Hepatic stellate cell (primary cell): ENCODE results near the gene ZNF780A.
"Not testable (repeated sequence)": the region's sequence is repeated elsewhere in the genome, so short reads cannot be mapped to it uniquely, and the experiment has no call there.

Experiments used
- DNase-seq: peaks from one replicate; pipeline ENCODE4 v3.0.0; 2011; ENCODE audit warnings: low spot score

Gene ZNF780A

DNA sequence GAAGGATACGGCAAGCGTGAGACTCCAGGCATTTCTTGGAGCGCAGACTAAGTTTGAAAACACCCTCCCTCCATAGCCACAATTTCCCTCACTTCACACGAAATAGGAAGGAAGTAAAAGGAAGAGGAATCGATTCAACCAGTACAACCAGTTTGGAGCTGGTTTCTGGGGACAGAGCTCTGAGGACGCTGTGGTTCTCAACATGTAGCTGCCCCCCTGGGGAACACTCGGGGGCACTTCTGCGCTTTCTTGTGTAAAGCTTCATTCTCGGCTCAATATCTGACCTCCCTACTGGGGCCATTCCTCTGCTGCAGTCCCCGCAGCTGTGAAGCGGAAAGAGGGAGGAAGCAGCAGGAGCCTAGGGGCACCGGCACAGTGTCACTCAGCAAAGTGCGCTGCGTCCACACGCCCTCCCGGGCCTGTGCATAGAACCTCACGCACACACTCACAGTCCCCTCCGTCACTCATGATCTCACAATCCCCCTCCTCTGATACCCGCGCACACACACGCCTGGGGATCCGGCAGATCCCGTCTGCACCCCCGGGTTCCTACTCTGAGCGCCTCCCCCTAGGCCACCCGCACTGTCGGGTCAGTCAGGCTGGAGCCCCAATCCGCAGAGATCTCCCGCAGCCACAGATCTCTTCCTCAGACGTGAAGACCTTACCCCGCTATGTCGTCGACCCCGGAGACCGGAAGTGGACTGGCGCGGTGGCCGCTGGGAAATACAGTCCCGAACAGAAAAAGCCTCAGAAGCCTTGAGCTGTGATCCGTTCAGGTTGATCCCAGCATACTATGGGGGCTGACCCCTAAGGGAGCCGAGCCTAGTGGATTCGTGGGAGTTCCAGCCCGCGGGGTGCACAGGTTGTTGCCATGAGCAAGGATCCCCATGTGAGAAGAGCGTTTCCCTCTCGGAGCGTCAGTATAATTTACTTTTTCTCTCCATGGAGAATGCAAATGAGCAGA is at the start of gene ZNF780A:
Gene ZNF780A, minus strand, starts transcription at position 703 of the 964 bp plus-strand sequence. CDS start 6,190 bp downstream, outside the sequence.
- DNase-seq, result peak; percentile 72

DNA sequence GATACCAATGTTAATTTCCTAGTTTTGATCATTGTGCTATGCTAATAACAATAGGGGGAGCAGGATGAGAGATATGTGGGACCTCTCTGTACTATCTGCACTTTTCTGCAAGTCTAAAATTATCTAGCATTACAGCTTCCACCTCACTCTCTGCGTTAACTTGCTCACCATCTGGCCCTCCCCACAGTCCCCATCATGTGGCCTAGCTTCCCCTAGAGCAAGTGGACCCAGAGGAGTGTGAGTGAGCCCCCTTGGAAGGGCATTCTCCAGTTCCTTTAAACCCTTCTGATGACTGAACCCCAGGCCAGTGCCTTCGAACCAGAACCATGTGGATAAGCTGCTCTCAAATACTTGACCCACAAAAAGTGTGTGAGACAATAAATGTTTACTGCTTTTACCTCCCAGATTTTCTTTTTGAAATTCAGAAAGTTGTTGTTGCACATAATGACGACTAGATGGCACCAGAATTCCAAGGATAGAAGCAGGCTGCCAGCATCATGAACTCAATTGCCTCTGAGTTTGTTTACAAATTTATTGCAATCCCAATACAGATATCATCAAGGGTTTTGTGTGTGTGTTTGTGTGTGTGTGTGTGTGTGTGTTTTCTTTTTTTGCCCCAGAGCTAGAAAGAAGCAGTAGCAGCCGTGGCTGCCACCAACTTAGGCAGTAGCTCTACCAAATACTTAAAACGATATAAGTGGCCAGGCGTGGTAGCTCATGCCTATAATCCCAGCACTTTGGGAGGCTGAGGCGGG is 49.0 kb upstream of the ZNF780A start:
- peak; percentile 19 for DNase-seq

DNA sequence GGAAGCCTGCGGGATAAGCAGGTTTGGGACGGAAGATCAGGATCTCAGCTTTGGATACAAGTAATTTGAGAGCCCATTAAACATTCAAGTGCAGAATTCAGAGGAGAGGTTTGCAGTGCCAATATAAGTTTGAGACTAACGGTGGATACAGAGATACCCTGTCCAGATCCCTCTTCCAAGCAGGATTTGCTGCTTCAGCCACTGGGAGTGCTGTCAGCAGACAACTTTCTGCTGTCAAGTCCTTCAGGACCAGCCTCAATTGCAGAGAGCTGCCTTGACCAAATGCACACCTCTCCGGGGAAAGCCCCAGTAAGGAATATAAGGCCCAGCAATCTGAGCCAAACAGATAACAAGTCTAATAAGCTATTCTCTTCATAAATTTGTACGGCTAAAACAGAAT is 46.1 kb upstream of the ZNF780A start:
- no peak for DNase-seq

DNA sequence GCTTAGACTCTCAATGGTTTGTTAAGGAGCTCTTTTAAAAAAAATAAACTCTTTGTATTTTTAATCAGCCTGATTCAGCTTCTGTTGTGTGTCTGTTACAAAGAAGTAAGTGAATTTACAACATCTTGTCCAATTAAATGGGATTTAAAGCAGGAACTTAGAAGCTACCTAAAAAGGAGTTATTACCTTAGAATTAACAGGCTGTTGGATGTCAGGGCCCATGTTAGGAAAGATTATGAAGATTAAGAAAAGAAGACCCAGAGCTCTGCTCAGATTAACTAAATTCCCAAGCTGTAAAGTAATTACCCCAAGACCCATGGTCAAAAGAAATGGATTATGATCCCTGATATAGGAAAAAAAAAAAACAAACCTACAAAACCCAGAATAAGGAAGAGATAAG is 44.1 kb upstream of the ZNF780A start:
- no peak for DNase-seq

DNA sequence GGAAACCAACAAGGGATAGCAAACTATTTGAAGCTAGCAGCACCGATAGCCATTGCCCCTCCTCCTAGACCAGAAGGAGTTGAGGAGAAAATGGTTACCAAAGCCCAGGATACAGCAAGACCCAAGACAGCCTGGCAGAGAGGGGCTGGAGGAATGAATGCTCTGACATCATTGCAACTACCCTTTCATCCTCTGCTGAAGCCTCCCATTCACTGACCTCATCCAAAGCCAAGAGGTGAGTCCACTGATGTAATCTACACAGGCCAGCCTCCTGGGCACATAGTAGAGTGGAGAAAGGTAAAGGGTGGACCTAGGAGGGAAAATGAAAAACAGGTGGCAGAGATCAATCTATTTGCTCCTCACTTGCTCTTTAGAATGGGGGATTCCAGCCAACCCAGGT is 42.7 kb upstream of the ZNF780A start:
- no peak for DNase-seq

DNA sequence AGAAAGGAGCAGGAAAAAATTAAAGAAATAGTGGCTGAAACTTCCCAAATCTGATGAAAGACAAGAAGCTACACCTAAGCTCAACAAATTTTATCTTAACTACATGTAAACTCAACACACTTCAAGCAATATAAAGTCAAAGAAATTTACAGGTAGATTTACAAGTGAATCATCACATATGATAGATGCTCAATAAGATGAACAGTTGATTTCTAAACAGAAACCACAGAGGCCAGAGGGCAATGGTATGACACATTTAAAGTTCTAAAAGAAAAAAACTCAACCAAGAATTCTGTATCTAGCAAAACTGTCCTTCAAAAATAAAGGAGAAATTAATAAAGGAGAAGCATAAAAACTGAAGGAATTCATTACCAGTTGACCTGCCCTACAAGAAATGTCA is 39.3 kb upstream of the ZNF780A start:
- no peak for DNase-seq

DNA sequence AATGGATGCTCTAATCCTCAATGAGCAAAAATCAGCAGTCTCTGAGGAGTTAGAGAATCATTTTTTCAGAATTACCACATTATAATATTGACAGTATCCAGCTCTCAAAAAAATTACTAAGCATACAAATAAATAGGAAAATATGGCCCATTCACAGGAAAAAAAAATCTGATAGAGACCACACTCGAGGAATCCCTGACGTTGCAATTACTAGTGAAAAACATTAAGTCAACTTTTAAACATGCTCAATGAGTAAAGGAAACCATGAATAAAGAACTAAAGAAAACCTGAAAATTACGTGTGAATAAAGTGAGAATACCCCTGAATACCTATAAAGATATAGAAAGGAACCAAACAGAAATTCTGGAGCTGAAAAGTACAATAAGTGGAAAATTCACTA is 38.7 kb upstream of the ZNF780A start:
- no peak for DNase-seq

DNA sequence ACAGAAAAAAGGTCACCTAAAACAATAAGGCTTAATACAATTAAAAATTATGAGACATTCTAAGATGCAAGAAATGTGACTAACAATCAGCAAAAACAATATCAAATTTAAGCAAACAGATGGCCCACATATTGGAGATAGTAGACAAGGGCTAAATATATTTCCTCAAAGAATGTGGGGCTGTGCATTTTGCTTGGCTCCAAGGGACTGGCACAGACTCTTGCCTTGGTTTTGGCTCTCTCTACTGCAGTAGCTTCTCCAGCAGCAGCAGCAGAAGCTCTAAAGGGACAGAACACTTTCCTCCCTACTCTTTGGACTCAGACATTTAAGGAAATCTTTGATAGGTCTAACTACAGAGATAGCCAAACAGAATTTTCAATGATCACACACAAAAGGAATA is 38.2 kb upstream of the ZNF780A start:
- DNase-seq, result no peak

DNA sequence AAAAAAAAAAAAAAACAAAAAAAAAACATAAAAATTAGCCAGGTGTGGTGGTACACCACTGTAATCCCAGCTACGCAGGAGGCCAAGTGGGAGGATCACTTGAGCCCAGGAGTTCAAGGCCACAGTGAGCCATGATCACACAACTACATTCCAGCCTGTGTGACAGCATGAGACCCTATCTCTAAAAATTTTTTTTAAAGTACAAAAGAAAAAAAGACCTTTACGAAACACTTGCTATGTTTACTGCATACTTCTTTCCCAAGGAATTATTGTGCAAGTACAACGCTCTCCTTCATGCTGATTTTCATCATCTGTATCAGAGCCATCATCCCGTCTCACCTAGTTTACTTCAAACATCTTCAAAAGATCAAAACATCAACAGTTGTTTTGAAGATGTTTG is 28.6 kb upstream of the ZNF780A start:
- DNase-seq, result no peak

DNA sequence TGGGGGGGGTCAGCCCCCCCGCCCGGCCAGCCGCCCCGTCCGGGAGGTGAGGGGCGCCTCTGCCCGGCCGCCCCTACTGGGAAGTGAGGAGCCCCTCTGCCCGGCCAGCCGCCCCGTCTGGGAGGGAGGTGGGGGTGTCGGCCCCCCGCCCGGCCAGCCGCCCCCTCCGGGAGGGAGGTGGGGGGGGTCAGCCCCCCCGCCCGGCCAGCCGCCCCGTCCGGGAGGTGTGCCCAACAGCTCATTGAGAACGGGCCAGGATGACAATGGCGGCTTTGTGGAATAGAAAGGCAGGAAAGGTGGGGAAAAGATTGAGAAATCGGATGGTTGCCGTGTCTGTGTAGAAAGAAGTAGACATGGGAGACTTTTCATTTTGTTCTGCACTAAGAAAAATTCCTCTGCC is 27.9 kb upstream of the ZNF780A start:
- not testable (repeated sequence) for DNase-seq

DNA sequence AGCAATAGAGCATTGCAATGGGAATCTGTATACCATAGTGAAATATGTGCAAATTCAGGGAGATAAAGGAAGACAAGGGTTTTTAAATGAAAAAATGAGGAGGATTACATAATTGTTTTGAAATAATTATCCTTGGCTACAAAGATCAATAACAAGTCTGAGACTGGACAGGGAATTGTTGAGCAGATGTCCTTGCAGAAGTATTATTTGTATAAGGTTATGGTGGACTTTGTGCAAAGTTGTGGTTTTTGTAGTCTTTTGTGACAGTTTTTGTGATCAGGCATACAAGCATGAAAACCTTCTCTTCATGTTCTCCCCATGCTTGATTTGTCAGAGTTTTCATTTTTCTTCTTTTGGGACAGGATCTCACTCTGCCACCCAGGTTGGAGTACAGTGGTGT is 25.3 kb upstream of the ZNF780A start:
- no peak for DNase-seq

DNA sequence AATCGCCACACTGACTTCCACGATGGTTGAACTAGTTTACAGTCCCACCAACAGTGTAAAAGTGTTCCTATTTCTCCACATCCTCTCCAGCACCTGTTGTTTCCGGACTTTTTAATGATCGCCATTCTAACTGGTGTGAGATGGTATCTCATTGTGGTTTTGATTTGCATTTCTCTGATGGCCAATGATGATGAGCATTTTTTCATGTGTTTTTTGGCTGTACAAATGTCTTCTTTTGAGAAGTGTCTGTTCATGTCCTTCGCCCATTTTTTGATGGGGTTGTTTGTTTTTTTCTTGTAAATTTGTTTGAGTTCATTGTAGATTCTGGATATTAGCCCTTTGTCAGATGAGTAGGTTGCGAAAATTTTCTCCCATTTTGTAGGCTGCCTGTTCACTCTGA is 23.4 kb upstream of the ZNF780A start:
- not testable (repeated sequence) for DNase-seq

DNA sequence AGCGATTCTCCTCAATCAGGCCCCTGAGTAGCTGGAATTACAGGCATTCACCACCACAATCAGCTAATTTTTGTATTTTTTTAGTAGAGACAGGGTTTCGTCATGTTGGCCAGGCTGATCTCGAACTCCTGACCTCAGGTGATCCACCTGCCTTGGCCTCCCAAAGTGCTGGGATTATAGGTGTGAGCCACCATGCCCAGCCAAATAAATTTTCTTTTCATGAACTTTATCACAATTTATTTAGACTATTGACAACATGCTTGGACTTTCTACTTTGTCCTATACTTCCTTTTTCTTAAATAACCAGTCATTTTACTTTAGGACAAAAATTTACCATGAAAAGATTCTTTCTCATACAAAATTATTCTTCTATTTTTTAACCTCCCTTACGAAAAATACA is 21.5 kb upstream of the ZNF780A start:
- not testable (repeated sequence) for DNase-seq

DNA sequence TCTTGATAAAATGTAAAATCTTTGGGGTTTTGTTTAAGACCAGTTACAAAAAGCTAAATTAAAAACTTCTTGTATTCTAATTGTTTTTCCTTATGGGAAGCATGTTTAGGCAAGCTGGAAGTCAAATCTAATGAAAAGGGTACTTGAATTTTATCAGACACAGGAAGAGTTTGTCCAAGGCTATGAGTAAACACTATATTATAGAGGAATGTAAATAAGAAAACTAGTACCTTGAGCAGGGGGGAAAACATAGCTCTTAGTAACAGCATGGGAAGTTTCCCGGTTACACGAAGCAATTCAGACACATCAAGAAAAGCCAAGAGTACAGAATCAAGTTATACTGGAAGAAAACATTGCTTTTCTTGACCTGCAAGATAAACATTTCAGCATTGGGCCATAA is 19.8 kb upstream of the ZNF780A start:
- DNase-seq, result no peak

DNA sequence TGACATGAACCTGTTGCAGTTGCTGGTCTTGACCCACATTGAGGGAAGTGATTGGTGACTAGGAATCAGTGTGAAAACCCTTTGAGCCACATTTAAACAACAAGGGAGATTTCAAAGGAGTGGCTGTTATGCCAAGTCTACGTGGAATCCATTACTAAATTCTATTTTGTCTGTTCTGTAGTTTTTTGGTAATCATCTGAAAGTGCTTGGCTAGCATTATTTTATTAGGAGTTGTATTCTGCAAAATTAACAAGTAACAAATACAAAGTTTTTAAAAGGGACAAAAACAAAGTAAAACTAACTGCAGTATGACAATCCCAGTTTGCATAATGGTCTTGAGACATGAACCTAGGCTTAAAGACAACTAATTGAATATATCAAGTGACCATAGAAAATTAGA is 14.0 kb upstream of the ZNF780A start:
- no peak for DNase-seq

DNA sequence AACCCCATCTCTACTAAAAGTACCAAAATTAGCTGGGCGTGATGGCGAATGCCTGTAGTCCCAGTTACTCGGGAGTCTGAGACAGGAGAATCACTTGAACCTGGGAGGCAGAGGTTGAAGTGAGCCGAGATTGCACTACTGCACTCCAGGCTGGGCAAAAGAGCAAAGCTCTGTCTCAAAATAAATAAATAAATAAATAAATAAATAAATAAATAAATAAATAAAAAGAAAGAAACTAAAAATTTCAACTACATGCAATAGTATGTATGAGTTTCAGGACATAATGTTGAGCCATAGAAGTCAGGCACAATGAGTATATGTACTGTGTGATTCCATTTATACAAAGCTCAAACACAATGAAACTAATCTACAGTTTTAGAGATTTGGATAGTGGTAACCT is 12.9 kb upstream of the ZNF780A start:
- no peak for DNase-seq

DNA sequence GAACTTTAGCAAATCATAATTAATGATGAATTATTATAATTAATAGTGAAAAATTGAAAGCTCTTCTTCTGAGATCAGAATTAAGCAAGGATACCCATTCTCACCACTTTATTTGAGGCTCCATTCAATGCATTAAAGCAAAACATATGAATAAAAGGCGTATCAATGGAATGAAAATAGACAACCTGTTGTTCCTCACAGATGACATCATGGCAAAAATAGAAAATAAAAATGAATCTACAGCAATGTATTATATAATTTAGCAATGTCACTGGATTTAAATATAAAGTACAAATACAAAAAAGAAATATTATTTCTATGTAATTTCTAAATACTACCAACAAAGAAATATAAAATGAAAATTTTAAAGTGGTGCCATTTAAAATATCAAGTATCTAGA is 11.1 kb upstream of the ZNF780A start:
- no peak for DNase-seq

DNA sequence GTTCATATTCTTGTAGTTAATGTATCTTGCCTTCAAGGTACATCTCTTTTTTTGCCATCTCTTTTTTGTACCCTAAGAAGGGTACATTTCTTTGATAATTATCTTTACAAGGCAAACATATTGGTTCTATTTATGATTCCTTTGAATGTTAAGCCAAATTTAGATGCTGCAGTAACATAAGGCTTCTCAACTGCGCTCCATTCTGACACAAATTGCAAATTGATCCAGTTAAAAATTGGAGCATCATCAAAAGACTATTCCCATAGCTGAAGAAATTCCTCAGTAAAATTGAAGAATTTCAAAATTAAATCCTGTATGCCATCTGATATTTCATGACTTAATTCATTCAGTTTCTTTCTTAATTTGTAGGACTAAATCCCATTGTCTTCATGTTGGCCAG is 2.7 kb upstream of the ZNF780A start:
- DNase-seq, result no peak

DNA sequence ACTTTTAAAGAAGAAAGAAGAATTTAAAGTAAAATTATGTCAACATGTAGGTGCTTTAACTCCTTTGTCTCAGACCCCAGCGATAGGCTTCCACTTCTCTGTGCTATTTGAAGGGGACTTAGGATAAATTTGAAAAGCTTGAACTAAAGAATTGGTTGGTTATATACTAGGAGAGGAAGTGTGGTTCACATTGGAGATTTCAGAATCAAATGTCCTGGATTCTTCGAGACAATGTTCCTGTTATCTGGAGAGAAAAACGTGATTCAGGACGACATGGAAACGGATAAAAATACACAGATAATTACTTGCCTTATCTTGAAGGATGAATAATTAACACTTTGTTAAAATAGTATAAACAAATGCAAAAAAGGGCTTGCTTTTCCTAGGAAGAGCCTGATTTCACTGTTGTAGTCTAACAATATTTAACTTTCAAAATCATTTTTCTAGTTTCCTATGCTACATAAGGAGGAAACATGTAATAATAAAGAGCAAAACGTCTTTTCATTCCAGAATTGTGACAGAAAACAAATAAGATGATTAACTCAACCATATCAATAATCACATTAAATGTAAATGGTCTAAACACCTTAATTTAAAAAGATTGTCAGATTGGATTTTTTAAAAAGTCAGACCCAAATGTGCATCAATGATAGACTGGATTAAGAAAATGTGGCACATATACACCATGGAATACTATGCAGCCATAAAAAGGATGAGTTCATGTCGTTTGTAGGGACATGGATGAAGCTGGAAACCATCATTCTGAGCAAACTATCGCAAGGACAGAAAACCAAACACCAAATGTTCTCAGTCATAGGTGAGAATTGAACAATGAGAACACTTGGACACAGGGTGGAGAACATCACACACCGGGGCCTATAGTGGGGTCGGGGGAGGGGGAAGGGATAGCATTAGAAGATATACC is 724 bp upstream of the ZNF780A start:
- DNase-seq, result no peak

DNA sequence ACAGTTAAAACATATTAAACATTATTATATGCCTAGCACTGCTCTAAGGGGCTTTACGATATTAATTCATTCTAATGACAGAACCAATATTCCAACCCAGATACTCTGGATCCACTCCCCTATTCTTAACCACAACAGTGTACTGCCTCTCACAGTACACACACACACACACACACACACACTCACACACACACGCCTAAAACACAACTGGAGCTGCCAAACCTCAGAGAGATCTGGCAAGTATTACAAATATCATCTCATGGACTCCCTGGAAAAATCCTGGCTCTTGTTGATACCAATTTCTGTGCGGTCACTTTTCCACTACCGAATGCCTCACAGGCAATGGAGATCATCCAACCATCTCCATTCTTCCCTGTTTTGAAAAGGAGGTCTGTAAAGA is 1.3 kb downstream of the ZNF780A start:
- no peak for DNase-seq

DNA sequence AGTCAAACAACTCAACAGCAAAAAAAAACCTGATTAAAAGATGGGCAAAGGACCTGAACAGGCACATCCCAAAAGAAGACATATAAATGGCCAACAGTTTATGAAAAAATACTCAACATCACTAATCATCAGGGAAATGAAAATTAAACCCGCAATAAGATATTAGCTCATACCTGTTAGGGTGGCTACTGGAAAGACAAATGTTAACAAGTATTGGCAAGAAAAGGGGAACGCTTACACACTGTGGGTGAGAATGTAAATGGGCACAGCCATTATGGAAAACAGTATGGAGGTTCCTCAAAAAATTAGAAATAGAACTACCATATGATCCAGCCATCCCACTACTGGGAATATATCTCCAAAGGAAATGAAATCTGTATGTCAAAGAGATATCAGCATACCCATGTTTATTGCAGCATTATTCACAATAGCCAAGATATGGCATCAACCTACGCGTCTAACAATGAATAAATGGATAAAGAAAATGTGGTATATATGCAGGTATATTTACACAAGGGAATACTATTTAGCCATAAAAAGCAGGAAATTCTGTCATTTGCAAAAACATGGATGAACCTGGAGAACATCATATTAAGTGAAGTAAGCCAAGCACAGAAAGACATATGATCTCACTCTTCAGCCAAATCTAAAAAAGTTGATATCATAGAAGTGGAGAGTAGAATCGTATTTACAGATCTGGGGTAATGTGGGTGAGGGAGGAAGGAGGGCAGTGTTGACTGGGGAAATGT is 2.3 kb downstream of the ZNF780A start:
- no peak for DNase-seq
